Stomach (tissue), 9 donors: ENCODE results near the gene CALN1. TPM values are rescaled to one million over a fixed set of nuclear protein-coding genes. Genes with fewer than 3 reads are reported as not detected.

Source experiments
- DNase-seq, 2 donors: peaks; one replicate each; pipeline versions ENCODE4 v3.0.0 to v3.0.0-alpha.2; 2013 to 2019
- H3K27ac ChIP-seq, 5 donors: fragments of 200-600 bp in 4 of 5; sonication (generic) in 4 of 5; one replicate each; pipeline ENCODE4 v1.5.1; 2013 to 2019; ENCODE audit warnings: mild to moderate bottlenecking in 1 of 5, moderate library complexity in 1 of 5
- H3K27me3 ChIP-seq, 3 donors: fragments of 200-600 bp; sonication (generic); one replicate each; pipeline ENCODE4 v1.5.1; 2017 to 2019; ENCODE audit warnings: mixed run types in 1 of 3
- H3K36me3 ChIP-seq, 4 donors: fragments of 200-600 bp; sonication (generic); 1 replicate in 3 of 4; 2 replicates in 1 of 4; pipeline ENCODE4 v1.5.1; 2016 to 2019
- H3K4me1 ChIP-seq, 4 donors: fragments of 200-600 bp; sonication (generic); one replicate each; pipeline ENCODE4 v1.5.1; 2016 to 2019
- H3K4me3 ChIP-seq, 4 donors: fragments of 200-600 bp; sonication (generic) in 3 of 4; one replicate each; pipeline ENCODE4 v1.5.1; 2016 to 2019; ENCODE audit warnings: mild to moderate bottlenecking in 1 of 4
- H3K9me3 ChIP-seq, 4 donors: fragments of 200-600 bp; sonication (generic); one replicate each; pipeline ENCODE4 v1.5.1; 2016 to 2019
- EP300 ChIP-seq: sonication (generic); formaldehyde crosslinking; IDR thresholded peaks from one replicate; pipeline ENCODE4 v1.6.1; 2017; ENCODE audit warnings: antibody characterized with exemption
- POLR2A ChIP-seq, 4 donors: fragments of 450-650 bp; IDR thresholded peaks; one replicate each; pipeline ENCODE4 v1.6.1; 2016; ENCODE audit warnings: antibody characterized with exemption in 4 of 4, control low read depth in 2 of 4, mild to moderate bottlenecking in 1 of 4, moderate library complexity in 1 of 4
- POLR2AphosphoS5 ChIP-seq, 3 donors: sonication (generic); formaldehyde crosslinking; IDR thresholded peaks; one replicate each; pipeline ENCODE4 v1.6.1; 2016; ENCODE audit warnings: antibody characterized with exemption in 3 of 3
- WGBS, 5 donors: extraction: QIAGEN DNeasy Blood & Tissue Kit in 3 of 5; methylation state at CpG; one replicate each; pipeline versions ENCODE4 v1.1.5 to v1.1.7; 2013 to 2018; 5-methylcytosine and 5-hydroxymethylcytosine counted together
- intact Hi-C: fragments of 100-400 bp; cut with DNase I; formaldehyde crosslinking; loops from one replicate; pipeline ENCODE4 v1.15.1; 2023; ENCODE audit warnings: low total_unique reads
- polyA plus RNA-seq, 3 donors: library from polyadenylated mRNA; stranded (reverse); fragments of 200-250 nt; gene quantifications; one replicate each; pipeline ENCODE4 v1.2.3, GENCODE V29; 2013
- total RNA-seq, 5 donors: library from RNA; depleted of rRNA; stranded (reverse); fragments of >200 nt; gene quantifications; one replicate each; pipeline versions ENCODE4 v1.1.0 to v1.2.3, GENCODE V29; 2014 to 2016
- TF ChIP-seq, protein P1 (sequence below), 7 experiments: fragments of 450-650 bp in 4 of 7; fragments of 200-600 bp in 3 of 7; sonication (generic) in 3 of 7; IDR thresholded peaks; one replicate each; pipeline ENCODE4 v1.5.1; 2016 to 2019; ENCODE audit warnings: antibody characterized with exemption in 7 of 7, control low read depth in 2 of 7, mild to moderate bottlenecking in 1 of 7
- donor health status: healthy with polysubstance abuse.
- donor health status: Bipolar disorder and iron deficiency.
- donor health status: healthy.

The CALN1 gene
- total and polyA plus RNA-seq, 8 donors: under 0.01 to 51.9 (median 0.37) TPM; not detected in 5

DNA sequence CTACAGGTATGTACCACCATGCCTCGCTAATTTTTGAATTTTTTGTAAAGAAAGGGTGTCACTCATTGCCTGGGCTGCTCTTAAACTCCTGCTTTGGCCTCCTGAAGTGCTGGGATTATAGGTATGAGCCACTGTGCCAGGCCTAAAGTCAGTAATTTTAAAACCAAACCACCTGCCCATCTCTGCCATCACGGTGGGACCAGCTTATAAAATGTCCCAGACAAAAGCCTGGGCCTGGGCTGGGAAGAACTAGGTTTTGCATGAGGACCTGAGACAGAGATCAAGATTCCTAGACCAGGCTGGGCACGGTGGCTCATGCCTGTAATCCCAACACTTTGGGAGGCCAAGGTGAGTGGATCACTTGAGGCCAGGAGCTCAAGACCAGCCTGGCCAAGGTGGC is 395.6 kb downstream of the CALN1 start:
- H3K36me3 ChIP-seq: no peaks in the 10 kb centered on the region
- intact Hi-C loops: no loop called here
- 77 to 86% (median 84%) methylated on average over 3 of the region's 3 CpGs for WGBS, 5 donors
- TF ChIP-seq POLR2AphosphoS5 (IDR thresholded peaks at IDR 0.05) (no peak), EP300 (no peak), POLR2A (IDR thresholded peaks at IDR 0.05) (no peak)
- TF ChIP-seq, protein P1, sequence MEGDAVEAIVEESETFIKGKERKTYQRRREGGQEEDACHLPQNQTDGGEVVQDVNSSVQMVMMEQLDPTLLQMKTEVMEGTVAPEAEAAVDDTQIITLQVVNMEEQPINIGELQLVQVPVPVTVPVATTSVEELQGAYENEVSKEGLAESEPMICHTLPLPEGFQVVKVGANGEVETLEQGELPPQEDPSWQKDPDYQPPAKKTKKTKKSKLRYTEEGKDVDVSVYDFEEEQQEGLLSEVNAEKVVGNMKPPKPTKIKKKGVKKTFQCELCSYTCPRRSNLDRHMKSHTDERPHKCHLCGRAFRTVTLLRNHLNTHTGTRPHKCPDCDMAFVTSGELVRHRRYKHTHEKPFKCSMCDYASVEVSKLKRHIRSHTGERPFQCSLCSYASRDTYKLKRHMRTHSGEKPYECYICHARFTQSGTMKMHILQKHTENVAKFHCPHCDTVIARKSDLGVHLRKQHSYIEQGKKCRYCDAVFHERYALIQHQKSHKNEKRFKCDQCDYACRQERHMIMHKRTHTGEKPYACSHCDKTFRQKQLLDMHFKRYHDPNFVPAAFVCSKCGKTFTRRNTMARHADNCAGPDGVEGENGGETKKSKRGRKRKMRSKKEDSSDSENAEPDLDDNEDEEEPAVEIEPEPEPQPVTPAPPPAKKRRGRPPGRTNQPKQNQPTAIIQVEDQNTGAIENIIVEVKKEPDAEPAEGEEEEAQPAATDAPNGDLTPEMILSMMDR (IDR thresholded peaks at IDR 0.05): no peak
- no peaks in the 10 kb centered on the region for H3K27me3 ChIP-seq
- no peaks in the 10 kb centered on the region for H3K4me1 ChIP-seq
- peaks cover 0 to 12% (median 6%) of the 10 kb centered on the region in 4 donors for H3K9me3 ChIP-seq
- no peak overlapping the region for H3K4me3 ChIP-seq
- H3K27ac ChIP-seq: no peak overlapping the region
- DNase-seq: no peak

DNA sequence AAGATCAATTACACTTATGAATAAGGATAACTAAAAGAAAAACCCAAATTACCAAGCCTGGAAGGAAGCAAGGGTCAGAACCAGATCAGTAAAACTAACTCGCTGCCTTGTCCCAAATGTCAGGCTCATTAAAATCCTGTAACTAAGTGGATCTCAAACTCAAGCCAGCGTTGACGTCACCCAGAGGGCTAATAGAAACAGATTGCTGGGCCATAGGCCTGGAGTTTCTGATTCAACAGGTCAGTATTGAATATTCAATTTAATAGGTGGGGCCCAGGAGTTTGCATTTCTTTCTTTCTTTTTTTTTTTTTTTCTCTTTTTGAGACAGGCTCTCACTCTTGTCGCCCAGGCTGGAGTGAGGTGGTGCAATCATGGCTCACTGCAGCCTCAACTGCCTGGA is 397.0 kb downstream of the CALN1 start:
- Histone ChIP-seq H3K36me3 (no peaks in the 10 kb centered on the region), H3K27me3 (no peaks in the 10 kb centered on the region), H3K27ac (no peak overlapping the region), H3K4me1 (no peaks in the 10 kb centered on the region), H3K9me3 (peaks cover 0 to 12% (median 6%) of the 10 kb centered on the region in 4 donors), H3K4me3 (no peak overlapping the region)
- no peak for DNase-seq
- intact Hi-C loops: no loop called here
- TF ChIP-seq POLR2AphosphoS5 (IDR thresholded peaks at IDR 0.05) (no peak), EP300 (no peak)
- WGBS, 5 donors: 81 to 97% (median 92%) methylated on average over 4 of the region's 4 CpGs

DNA sequence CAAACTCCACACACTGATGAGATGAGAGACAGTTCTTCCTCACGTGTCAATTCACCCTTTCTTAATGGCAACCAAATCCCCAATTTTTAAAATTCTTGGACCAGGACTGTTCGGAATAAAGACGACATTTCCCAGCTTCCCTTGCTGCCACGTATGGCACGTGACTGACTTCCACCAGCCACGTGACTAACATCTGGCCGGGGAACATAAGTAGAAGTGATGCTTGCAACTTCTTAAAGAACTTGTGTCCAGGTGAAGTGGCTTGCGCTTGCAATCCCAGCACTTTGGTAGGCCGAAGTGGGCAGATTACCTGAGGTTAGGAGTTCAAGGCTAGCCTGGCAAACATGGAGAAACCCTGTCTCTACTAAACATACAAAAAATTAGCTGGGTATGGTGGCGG is 405.1 kb downstream of the CALN1 start:
- Histone ChIP-seq H3K9me3 (peaks cover 0 to 3% (median 0%) of the 10 kb centered on the region in 4 donors), H3K27ac (no peak overlapping the region), H3K4me1 (no peaks in the 10 kb centered on the region), H3K4me3 (no peak overlapping the region), H3K36me3 (no peaks in the 10 kb centered on the region), H3K27me3 (no peaks in the 10 kb centered on the region)
- no peak for DNase-seq
- intact Hi-C loops: no loop called here
- TF ChIP-seq POLR2A (IDR thresholded peaks at IDR 0.05) (no peak), EP300 (no peak), POLR2AphosphoS5 (IDR thresholded peaks at IDR 0.05) (no peak)
- TF ChIP-seq, protein P1 (IDR thresholded peaks at IDR 0.05): no peak
- WGBS, 5 donors: 86 to 95% (median 92%) methylated on average over 10 of the region's 10 CpGs

DNA sequence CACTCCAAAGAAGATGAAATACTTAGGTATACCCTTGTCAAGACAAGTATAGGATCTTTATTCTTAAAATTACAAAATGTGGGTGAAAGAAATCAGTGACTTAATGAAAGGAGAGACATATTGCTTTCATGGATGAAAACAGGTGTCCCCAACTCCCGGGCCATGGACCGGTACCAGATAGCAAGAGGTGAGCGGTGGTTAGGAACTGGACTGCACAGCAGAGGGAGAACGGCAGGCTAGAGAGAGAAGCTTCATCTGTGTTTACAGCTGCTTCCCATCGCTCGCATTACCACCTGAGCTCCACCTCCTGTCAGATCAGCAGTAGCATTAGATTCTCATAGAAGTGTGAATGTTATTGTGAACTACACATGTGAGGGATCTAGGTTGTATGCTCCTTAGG is 408.9 kb downstream of the CALN1 start:
- TF ChIP-seq POLR2A (IDR thresholded peaks at IDR 0.05) (no peak), EP300 (no peak), POLR2AphosphoS5 (IDR thresholded peaks at IDR 0.05) (no peak)
- TF ChIP-seq, protein P1 (IDR thresholded peaks at IDR 0.05): no peak
- Histone ChIP-seq H3K27me3 (no peaks in the 10 kb centered on the region), H3K36me3 (no peaks in the 10 kb centered on the region), H3K4me3 (no peak overlapping the region), H3K9me3 (no peaks in the 10 kb centered on the region), H3K4me1 (no peaks in the 10 kb centered on the region), H3K27ac (no peak overlapping the region)
- intact Hi-C loops: no loop called here
- DNase-seq: no peak
- 85 to 98% (median 91%) methylated on average over 6 of the region's 6 CpGs for WGBS, 5 donors

DNA sequence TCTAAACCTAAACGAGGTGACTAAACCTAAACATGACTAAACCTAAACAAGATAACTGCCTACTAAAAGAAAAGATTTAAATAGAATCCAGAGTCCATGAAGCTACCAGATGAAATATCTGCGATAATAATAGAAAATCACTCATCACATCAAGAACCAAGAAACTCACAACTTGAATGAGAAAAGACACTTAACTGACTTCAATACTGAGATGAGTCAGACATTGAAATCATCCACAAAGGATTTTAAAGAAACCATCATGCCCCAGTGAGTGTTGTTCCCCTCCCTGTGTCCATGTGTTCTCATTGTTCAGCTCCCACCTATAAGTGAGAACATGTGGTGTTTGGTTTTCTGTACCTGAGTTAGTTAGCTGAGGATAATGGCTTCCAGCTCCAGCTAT is 416.0 kb downstream of the CALN1 start:
- Histone ChIP-seq H3K9me3 (no peaks in the 10 kb centered on the region), H3K4me3 (no peak overlapping the region), H3K4me1 (no peaks in the 10 kb centered on the region), H3K27me3 (no peaks in the 10 kb centered on the region), H3K27ac (no peak overlapping the region), H3K36me3 (no peaks in the 10 kb centered on the region)
- WGBS, 5 donors: 72 to 87% (median 77%) methylated on average over 2 of the region's 2 CpGs
- intact Hi-C loops: no loop called here
- no peak for DNase-seq
- TF ChIP-seq POLR2AphosphoS5 (IDR thresholded peaks at IDR 0.05): no peak
- TF ChIP-seq POLR2A (IDR thresholded peaks at IDR 0.05): no peak
- TF ChIP-seq EP300: no peak
- TF ChIP-seq, protein P1 (IDR thresholded peaks at IDR 0.05): no peak
